SK-N-SH treated with all-trans-retinoic acid at 6 μM for 48 hours (cell line): ENCODE measurements around the gene POC1A.
A peak's percentile ranks its signal among the peaks of the same experiment; 100 is the strongest.

Experiments
- ATAC-seq: fragments of 200-7000 bp; cut with Tn5 transposase; 3 replicates; pipeline ENCODE4 v1.9.1; 2020; ENCODE audit warnings: mild to moderate bottlenecking, moderate library complexity
- ARNTL ChIP-seq: fragments of 450-650 bp; formaldehyde crosslinking; IDR thresholded peaks from 2 replicates; pipeline ENCODE4 v1.5.0; 2020; ENCODE audit warnings: low read depth, mild to moderate bottlenecking, moderate library complexity, borderline replicate concordance
- CREB5 ChIP-seq: fragments of 250-450 bp; sonication (Bioruptor Pico); IDR thresholded peaks from 2 replicates; pipeline ENCODE4 v1.5.1; 2020; ENCODE audit warnings: low read depth, mild to moderate bottlenecking, moderate library complexity
- CSDC2 ChIP-seq: fragments of 250-450 bp; sonication (Bioruptor Pico); IDR thresholded peaks from 2 replicates; pipeline ENCODE4 v1.5.0; 2020; ENCODE audit warnings: mild to moderate bottlenecking, moderate library complexity
- CSRNP3 ChIP-seq: fragments of 250-450 bp; sonication (Bioruptor Pico); IDR thresholded peaks from 2 replicates; pipeline ENCODE4 v1.5.1; 2021; ENCODE audit warnings: mild to moderate bottlenecking, moderate library complexity
- ESRRG ChIP-seq: fragments of 250-450 bp; sonication (Bioruptor Pico); IDR thresholded peaks from 2 replicates; pipeline ENCODE4 v1.6.1; 2021; ENCODE audit warnings: mild to moderate bottlenecking
- ISL1 ChIP-seq: fragments of 250-450 bp; sonication (Bioruptor Pico); IDR thresholded peaks from 2 replicates; pipeline ENCODE4 v2.1.2; 2022; ENCODE audit warnings: mild to moderate bottlenecking, moderate library complexity
- OSR1 ChIP-seq: fragments of 250-450 bp; sonication (Bioruptor Pico); IDR thresholded peaks from 2 replicates; pipeline ENCODE4 v1.8.0; 2022; ENCODE audit warnings: moderate library complexity, mild to moderate bottlenecking, inconsistent platforms
- PPARA ChIP-seq: fragments of 250-450 bp; sonication (Bioruptor Pico); IDR thresholded peaks from 2 replicates; pipeline ENCODE4 v1.5.0; 2020; ENCODE audit warnings: mild to moderate bottlenecking, borderline replicate concordance
- RARB ChIP-seq: fragments of 250-450 bp; sonication (Bioruptor Pico); IDR thresholded peaks from 2 replicates; pipeline ENCODE4 v1.8.0; 2021; ENCODE audit warnings: mild to moderate bottlenecking, moderate library complexity
- TCF4 ChIP-seq: fragments of 250-450 bp; sonication (Bioruptor Pico); IDR thresholded peaks from 2 replicates; pipeline ENCODE4 v1.8.0; 2021; ENCODE audit warnings: mild to moderate bottlenecking, moderate library complexity, borderline replicate concordance
- TOX ChIP-seq: fragments of 250-450 bp; sonication (Bioruptor Pico); IDR thresholded peaks from 2 replicates; pipeline ENCODE4 v1.8.0; 2021; ENCODE audit warnings: mild to moderate bottlenecking, moderate library complexity, borderline replicate concordance
- ZC3H10 ChIP-seq: fragments of 250-450 bp; sonication (Bioruptor Pico); IDR thresholded peaks from 2 replicates; pipeline ENCODE4 v1.5.1; 2021; ENCODE audit warnings: mild to moderate bottlenecking, moderate library complexity
- ZFP3 ChIP-seq: fragments of 250-450 bp; sonication (Bioruptor Pico); IDR thresholded peaks from 2 replicates; pipeline ENCODE4 v1.5.0; 2020; ENCODE audit warnings: mild to moderate bottlenecking, moderate library complexity
- ZFP30 ChIP-seq: fragments of 450-650 bp; formaldehyde crosslinking; IDR thresholded peaks from 2 replicates; pipeline ENCODE4 v1.5.0; 2022; ENCODE audit warnings: mild to moderate bottlenecking, moderate library complexity
- ZNF565 ChIP-seq: fragments of 450-650 bp; formaldehyde crosslinking; conservative IDR thresholded peaks from 2 replicates; pipeline ENCODE4 v1.5.0; 2020; ENCODE audit warnings: low read depth, mild to moderate bottlenecking, moderate library complexity
- ZNF70 ChIP-seq: fragments of 450-650 bp; formaldehyde crosslinking; IDR thresholded peaks from 2 replicates; pipeline ENCODE4 v1.5.0; 2020; ENCODE audit warnings: mild to moderate bottlenecking, moderate library complexity
- ZNF8 ChIP-seq: fragments of 450-650 bp; formaldehyde crosslinking; IDR thresholded peaks from 2 replicates; pipeline ENCODE4 v1.5.0; 2020; ENCODE audit warnings: mild to moderate bottlenecking, moderate library complexity
- TF ChIP-seq, protein P1 (sequence below): fragments of 250-450 bp; sonication (Bioruptor Pico); IDR thresholded peaks from 2 replicates; pipeline ENCODE4 v1.8.0; 2020; ENCODE audit warnings: mild to moderate bottlenecking, moderate library complexity, borderline replicate concordance
- TF ChIP-seq, protein P2 (sequence below): fragments of 250-450 bp; sonication (Bioruptor Pico); IDR thresholded peaks from 2 replicates; pipeline ENCODE4 v1.8.0; 2021; ENCODE audit warnings: low read depth, mild to moderate bottlenecking, moderate library complexity, borderline replicate concordance
- TF ChIP-seq, protein P3 (sequence below): fragments of 250-450 bp; sonication (Bioruptor Pico); IDR thresholded peaks from 2 replicates; pipeline ENCODE4 v1.5.0; 2020; ENCODE audit warnings: mild to moderate bottlenecking, moderate library complexity

The POC1A gene

GRCh38 chr3:52124126-52124525 lies 30.1 kb downstream of the POC1A start:
- no peak for ATAC-seq
- TF ChIP-seq PPARA (CRISPR knock-in tag) (no peak), ZNF565 (CRISPR knock-in tag) (no peak), CSRNP3 (CRISPR knock-in tag) (no peak), ZFP3 (CRISPR knock-in tag) (no peak), TOX (CRISPR knock-in tag) (no peak), ZC3H10 (no peak), ESRRG (no peak), TCF4 (CRISPR knock-in tag) (no peak), ARNTL (CRISPR knock-in tag) (no peak), CREB5 (no peak), RARB (CRISPR knock-in tag) (no peak), ZFP30 (CRISPR knock-in tag) (no peak), OSR1 (CRISPR knock-in tag) (no peak), CSDC2 (no peak), ZNF8 (no peak), ZNF70 (CRISPR knock-in tag) (no peak)
- TF ChIP-seq, protein P1, sequence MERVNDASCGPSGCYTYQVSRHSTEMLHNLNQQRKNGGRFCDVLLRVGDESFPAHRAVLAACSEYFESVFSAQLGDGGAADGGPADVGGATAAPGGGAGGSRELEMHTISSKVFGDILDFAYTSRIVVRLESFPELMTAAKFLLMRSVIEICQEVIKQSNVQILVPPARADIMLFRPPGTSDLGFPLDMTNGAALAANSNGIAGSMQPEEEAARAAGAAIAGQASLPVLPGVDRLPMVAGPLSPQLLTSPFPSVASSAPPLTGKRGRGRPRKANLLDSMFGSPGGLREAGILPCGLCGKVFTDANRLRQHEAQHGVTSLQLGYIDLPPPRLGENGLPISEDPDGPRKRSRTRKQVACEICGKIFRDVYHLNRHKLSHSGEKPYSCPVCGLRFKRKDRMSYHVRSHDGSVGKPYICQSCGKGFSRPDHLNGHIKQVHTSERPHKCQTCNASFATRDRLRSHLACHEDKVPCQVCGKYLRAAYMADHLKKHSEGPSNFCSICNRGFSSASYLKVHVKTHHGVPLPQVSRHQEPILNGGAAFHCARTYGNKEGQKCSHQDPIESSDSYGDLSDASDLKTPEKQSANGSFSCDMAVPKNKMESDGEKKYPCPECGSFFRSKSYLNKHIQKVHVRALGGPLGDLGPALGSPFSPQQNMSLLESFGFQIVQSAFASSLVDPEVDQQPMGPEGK (CRISPR knock-in tag): no peak
- TF ChIP-seq, protein P2, sequence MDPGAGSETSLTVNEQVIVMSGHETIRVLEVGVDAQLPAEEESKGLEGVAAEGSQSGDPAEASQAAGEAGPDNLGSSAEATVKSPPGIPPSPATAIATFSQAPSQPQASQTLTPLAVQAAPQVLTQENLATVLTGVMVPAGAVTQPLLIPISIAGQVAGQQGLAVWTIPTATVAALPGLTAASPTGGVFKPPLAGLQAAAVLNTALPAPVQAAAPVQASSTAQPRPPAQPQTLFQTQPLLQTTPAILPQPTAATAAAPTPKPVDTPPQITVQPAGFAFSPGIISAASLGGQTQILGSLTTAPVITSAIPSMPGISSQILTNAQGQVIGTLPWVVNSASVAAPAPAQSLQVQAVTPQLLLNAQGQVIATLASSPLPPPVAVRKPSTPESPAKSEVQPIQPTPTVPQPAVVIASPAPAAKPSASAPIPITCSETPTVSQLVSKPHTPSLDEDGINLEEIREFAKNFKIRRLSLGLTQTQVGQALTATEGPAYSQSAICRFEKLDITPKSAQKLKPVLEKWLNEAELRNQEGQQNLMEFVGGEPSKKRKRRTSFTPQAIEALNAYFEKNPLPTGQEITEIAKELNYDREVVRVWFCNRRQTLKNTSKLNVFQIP: no peak
- TF ChIP-seq, protein P3, sequence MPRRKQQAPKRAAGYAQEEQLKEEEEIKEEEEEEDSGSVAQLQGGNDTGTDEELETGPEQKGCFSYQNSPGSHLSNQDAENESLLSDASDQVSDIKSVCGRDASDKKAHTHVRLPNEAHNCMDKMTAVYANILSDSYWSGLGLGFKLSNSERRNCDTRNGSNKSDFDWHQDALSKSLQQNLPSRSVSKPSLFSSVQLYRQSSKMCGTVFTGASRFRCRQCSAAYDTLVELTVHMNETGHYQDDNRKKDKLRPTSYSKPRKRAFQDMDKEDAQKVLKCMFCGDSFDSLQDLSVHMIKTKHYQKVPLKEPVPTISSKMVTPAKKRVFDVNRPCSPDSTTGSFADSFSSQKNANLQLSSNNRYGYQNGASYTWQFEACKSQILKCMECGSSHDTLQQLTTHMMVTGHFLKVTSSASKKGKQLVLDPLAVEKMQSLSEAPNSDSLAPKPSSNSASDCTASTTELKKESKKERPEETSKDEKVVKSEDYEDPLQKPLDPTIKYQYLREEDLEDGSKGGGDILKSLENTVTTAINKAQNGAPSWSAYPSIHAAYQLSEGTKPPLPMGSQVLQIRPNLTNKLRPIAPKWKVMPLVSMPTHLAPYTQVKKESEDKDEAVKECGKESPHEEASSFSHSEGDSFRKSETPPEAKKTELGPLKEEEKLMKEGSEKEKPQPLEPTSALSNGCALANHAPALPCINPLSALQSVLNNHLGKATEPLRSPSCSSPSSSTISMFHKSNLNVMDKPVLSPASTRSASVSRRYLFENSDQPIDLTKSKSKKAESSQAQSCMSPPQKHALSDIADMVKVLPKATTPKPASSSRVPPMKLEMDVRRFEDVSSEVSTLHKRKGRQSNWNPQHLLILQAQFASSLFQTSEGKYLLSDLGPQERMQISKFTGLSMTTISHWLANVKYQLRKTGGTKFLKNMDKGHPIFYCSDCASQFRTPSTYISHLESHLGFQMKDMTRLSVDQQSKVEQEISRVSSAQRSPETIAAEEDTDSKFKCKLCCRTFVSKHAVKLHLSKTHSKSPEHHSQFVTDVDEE (CRISPR knock-in tag): no peak

- TF ChIP-seq RARB (CRISPR knock-in tag): no peak
- TF ChIP-seq, protein P1 (CRISPR knock-in tag): no peak
- TF ChIP-seq CSRNP3 (CRISPR knock-in tag): no peak
- TF ChIP-seq ISL1 (CRISPR knock-in tag): no peak
- 0 out of 2 replicates have a peak, but pooled peaks have one; percentile 25 for TF ChIP-seq ZNF70 (CRISPR knock-in tag)
- TF ChIP-seq, protein P3 (CRISPR knock-in tag): no peak
- no peak for TF ChIP-seq ARNTL (CRISPR knock-in tag)
- ATAC-seq: peak; percentile 97
Measured at GRCh38 chr3:52123106-52123725, 31.0 kb downstream of the POC1A start.
